ENCODE results near the gene SERTAD1.

The SERTAD1 gene

GRCh38 chr19:40414542-40415535 lies 11.0 kb downstream of the SERTAD1 start:
- DNase-seq = no peak
- H3K4me1 ChIP-seq = no peaks in the 10 kb centered on the region
- H3K9me3 ChIP-seq = no peaks in the 10 kb centered on the region
- H3K27me3 ChIP-seq = no peaks in the 10 kb centered on the region
- TF ChIP-seq, protein P1, sequence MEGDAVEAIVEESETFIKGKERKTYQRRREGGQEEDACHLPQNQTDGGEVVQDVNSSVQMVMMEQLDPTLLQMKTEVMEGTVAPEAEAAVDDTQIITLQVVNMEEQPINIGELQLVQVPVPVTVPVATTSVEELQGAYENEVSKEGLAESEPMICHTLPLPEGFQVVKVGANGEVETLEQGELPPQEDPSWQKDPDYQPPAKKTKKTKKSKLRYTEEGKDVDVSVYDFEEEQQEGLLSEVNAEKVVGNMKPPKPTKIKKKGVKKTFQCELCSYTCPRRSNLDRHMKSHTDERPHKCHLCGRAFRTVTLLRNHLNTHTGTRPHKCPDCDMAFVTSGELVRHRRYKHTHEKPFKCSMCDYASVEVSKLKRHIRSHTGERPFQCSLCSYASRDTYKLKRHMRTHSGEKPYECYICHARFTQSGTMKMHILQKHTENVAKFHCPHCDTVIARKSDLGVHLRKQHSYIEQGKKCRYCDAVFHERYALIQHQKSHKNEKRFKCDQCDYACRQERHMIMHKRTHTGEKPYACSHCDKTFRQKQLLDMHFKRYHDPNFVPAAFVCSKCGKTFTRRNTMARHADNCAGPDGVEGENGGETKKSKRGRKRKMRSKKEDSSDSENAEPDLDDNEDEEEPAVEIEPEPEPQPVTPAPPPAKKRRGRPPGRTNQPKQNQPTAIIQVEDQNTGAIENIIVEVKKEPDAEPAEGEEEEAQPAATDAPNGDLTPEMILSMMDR (IDR thresholded peaks at IDR 0.05; ENCODE audit: low read depth, low read length) = no peak
- H3K36me3 ChIP-seq = no peaks in the 10 kb centered on the region
- no peak overlapping the region for H3K4me3 ChIP-seq (ENCODE audit: low read depth, low read length)

- Histone ChIP-seq H3K36me3 (no peaks in the 10 kb centered on the region), H3K27me3 (no peaks in the 10 kb centered on the region), H3K4me3 (ENCODE audit: low read depth, low read length) (no peak within 1 kb of the TSS), H3K4me1 (no peaks in the 10 kb centered on the region), H3K9me3 (no peaks in the 10 kb centered on the region)
- DNase-seq = peak; percentile 32
- TF ChIP-seq, protein P1 (IDR thresholded peaks at IDR 0.05; ENCODE audit: low read depth, low read length) = no peak
Measured at GRCh38 chr19:40413291-40413845, 12.4 kb downstream of the SERTAD1 start, which contains the start of gene PRX. Gene PRX (minus strand): TSS chr19:40413378. CDS start chr19:40407932, 5,446 bp downstream.

GRCh38 chr19:40412866-40413265 lies 12.9 kb downstream of the SERTAD1 start:
- no peaks in the 10 kb centered on the region for H3K4me1 ChIP-seq
- H3K4me3 ChIP-seq (ENCODE audit: low read depth, low read length) = no peak overlapping the region
- H3K9me3 ChIP-seq = no peaks in the 10 kb centered on the region
- no peaks in the 10 kb centered on the region for H3K36me3 ChIP-seq
- H3K27me3 ChIP-seq = no peaks in the 10 kb centered on the region
- TF ChIP-seq, protein P1 (IDR thresholded peaks at IDR 0.05; ENCODE audit: low read depth, low read length) = no peak
- no peak for DNase-seq

- TF ChIP-seq, protein P1 (IDR thresholded peaks at IDR 0.05; ENCODE audit: low read depth, low read length) = no peak
- no peak for DNase-seq
- Histone ChIP-seq H3K9me3 (no peaks in the 10 kb centered on the region), H3K36me3 (no peaks in the 10 kb centered on the region), H3K4me1 (no peaks in the 10 kb centered on the region), H3K4me3 (ENCODE audit: low read depth, low read length) (no peak overlapping the region), H3K27me3 (no peaks in the 10 kb centered on the region)
Measured at GRCh38 chr19:40411958-40412499, 13.8 kb downstream of the SERTAD1 start.

DNA sequence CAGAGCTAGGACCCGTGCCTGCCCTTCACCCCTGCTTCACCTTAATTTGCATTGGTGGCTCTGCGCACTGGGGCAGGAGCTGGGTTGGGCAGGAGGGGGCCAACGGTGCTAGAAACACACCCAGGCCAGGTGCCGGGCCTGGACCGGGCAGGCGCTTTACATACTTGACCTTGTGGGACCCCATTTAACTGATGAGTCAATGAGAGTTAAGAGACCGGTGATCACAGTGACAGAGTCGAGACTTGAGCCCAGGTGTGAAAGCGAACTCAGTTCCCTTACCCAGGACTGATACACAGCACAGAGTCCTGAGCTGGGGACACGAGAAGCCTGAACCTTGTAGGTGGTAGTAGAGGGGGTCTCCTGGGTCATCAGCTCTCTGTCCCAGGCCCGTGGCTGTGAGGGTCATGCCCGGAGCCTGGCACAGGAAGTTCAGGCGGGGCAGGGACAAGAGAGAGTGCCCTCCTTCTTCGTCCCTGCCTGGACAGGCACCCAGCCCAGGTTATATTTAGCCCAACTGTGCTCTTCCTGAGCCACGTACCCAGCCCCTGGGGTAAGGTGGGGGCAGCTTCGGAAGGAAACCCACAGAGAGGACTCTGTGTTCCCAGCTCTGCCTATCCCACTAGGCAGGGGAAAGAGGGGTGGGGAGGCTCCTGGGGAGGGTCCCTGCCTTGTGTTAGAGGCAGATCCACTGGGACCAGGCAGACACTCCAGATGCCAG lies 14.5 kb downstream of the SERTAD1 start:
- Histone ChIP-seq H3K9me3 (no peaks in the 10 kb centered on the region), H3K4me1 (no peaks in the 10 kb centered on the region), H3K36me3 (no peaks in the 10 kb centered on the region), H3K27me3 (no peaks in the 10 kb centered on the region), H3K4me3 (ENCODE audit: low read depth, low read length) (no peak overlapping the region)
- no peak for DNase-seq
- TF ChIP-seq, protein P1 (IDR thresholded peaks at IDR 0.05; ENCODE audit: low read depth, low read length) = no peak
